Fibroblast of villous mesenchyme (primary cell): ENCODE data around the gene TTC34. TPM values are rescaled to one million over a fixed set of nuclear protein-coding genes. Genes with fewer than 3 reads are reported as not detected.

Source experiments
- DNase-seq: peaks from one replicate; pipeline ENCODE4 v3.0.0-alpha.2; 2010; ENCODE audit warnings: low read depth
- H3K4me3 ChIP-seq: 2 replicates; pipeline ENCODE4 v1.5.1; 2011; ENCODE audit warnings: low read depth, mild to moderate bottlenecking, low read length
- total RNA-seq: library from RNA; depleted of rRNA; stranded (reverse); fragments of >200 nt; gene quantifications from 2 replicates; pipeline ENCODE4 v1.2.3, GENCODE V29; 2012
- TF ChIP-seq, protein P1 (sequence below): IDR thresholded peaks from 2 replicates; pipeline ENCODE4 v1.5.1; 2012; ENCODE audit warnings: low read depth, mild to moderate bottlenecking, low read length; ENCODE audit not compliant: insufficient read depth

Gene TTC34
- total RNA-seq, 1 donor = 0.43 TPM

GRCh38 chr1:2828586-2829250 is 27.2 kb upstream of the TTC34 start:
- TF ChIP-seq, protein P1, sequence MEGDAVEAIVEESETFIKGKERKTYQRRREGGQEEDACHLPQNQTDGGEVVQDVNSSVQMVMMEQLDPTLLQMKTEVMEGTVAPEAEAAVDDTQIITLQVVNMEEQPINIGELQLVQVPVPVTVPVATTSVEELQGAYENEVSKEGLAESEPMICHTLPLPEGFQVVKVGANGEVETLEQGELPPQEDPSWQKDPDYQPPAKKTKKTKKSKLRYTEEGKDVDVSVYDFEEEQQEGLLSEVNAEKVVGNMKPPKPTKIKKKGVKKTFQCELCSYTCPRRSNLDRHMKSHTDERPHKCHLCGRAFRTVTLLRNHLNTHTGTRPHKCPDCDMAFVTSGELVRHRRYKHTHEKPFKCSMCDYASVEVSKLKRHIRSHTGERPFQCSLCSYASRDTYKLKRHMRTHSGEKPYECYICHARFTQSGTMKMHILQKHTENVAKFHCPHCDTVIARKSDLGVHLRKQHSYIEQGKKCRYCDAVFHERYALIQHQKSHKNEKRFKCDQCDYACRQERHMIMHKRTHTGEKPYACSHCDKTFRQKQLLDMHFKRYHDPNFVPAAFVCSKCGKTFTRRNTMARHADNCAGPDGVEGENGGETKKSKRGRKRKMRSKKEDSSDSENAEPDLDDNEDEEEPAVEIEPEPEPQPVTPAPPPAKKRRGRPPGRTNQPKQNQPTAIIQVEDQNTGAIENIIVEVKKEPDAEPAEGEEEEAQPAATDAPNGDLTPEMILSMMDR = no peak
- no peak for DNase-seq

DNA sequence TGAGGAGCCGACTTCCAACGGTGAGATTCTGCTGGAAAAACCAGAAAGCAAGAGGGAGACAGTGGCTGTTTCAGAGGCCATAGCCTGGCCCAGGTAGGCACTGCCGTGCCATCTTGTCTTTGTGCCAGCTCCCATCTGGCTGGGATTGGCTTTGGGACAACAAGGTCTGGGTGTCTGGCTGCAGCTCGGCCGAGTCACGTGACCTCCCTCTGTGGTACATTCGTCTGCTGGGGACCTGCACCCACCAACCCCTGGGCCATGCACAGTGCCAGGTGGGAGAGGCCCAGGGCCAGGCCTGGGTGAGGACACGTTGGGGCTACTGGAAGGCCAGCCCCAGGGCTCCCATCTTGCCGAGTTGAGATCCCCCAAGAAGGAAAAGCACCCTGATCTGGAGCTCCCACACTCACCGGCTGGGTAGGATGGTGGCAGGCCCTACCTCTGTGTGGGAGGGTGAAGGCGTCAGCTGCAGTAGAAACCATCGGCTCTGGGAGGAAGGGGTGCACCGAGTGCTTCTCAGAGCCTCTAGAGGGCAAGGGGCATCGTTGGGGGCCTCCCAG is 25.3 kb upstream of the TTC34 start:
- TF ChIP-seq, protein P1 = no peak
- DNase-seq = no peak
- H3K4me3 ChIP-seq = no peak overlapping the region

More at GRCh38 chr1:2828586-2829250, 27.2 kb upstream of the TTC34 start:
- H3K4me3 ChIP-seq = no peak overlapping the region

GRCh38 chr1:2826316-2826715 is 24.8 kb upstream of the TTC34 start:
- no peak overlapping the region for H3K4me3 ChIP-seq
- TF ChIP-seq, protein P1 = no peak
- DNase-seq = no peak

GRCh38 chr1:2825487-2826189 is 24.1 kb upstream of the TTC34 start:
- no peak for DNase-seq
- no peak overlapping the region for H3K4me3 ChIP-seq
- TF ChIP-seq, protein P1 = no peak

GRCh38 chr1:2824999-2825398 is 23.5 kb upstream of the TTC34 start:
- no peak for DNase-seq
- TF ChIP-seq, protein P1 = no peak
- H3K4me3 ChIP-seq = no peak overlapping the region

DNA sequence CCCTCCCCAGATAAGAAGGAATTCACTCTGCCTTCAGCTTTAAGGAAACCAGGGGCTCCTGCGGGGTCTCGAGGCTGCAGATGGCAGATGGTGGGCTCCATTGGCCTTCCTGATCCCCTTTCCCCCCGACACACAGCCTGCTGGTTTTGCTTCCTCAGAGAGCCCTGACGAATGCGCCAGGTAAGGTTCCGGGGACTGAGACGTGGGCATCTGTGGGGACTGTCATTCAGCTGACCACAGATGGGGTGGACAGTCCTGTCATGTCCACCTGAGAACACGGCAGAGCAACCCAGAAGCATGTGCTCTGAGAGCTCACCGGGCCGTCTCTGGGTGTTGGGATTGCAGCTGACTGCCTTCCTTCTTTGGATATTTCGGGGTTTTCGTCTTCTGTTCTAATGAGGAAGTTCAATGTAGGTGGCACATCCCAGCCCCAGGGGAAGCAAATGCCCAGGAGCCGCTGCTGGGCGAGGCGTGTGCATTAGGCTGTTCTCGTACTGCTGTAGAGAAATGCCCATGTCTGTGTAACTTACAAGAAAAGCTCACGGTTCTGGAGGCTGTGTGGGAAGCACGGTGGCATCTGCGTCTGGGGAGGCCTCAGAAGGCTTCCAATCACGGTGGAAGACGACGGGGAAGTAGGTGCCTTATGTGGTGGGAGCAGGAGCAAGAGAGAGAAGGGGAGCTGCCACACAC is 22.6 kb upstream of the TTC34 start:
- TF ChIP-seq, protein P1 = no peak
- no peak overlapping the region for H3K4me3 ChIP-seq
- no peak for DNase-seq
